Tibial artery (tissue), 4 donors: ENCODE data around the gene SPEM1.

Experiments
- DNase-seq, 2 donors: peaks; one replicate each; pipeline ENCODE4 v3.0.0-alpha.2; 2019
- H3K27ac ChIP-seq, 2 donors: fragments of 200-600 bp; sonication (generic) in 1 of 2; 1 replicate in 1 of 2; 2 replicates in 1 of 2; pipeline ENCODE4 v1.5.1; 2018 to 2019; ENCODE audit warnings: mild to moderate bottlenecking in 1 of 2
- H3K27me3 ChIP-seq, 2 donors: fragments of 200-600 bp; sonication (generic) in 1 of 2; one replicate each; pipeline versions ENCODE4 v1.5.1 to v1.6.0; 2016 to 2019
- H3K36me3 ChIP-seq, 3 donors: fragments of 200-600 bp; sonication (generic) in 2 of 3; one replicate each; pipeline ENCODE4 v1.5.1; 2016 to 2019; ENCODE audit warnings: mild to moderate bottlenecking in 2 of 3
- H3K4me1 ChIP-seq, 4 donors: fragments of 200-600 bp; sonication (generic) in 2 of 4; 1 replicate in 3 of 4; 2 replicates in 1 of 4; pipeline ENCODE4 v1.5.1; 2016 to 2019
- H3K4me3 ChIP-seq, 2 donors: fragments of 200-600 bp; sonication (generic) in 1 of 2; 1 replicate in 1 of 2; 2 replicates in 1 of 2; pipeline ENCODE4 v1.5.1; 2018 to 2019; ENCODE audit warnings: mild to moderate bottlenecking in 2 of 2
- H3K9me3 ChIP-seq, 3 donors: fragments of 200-600 bp; sonication (generic) in 1 of 3; one replicate each; pipeline ENCODE4 v1.5.1; 2016 to 2019
- CTCF ChIP-seq, 2 experiments: fragments of 200-600 bp in 1 of 2; fragments of 450-650 bp in 1 of 2; IDR thresholded peaks; one replicate each; pipeline ENCODE4 v1.5.1; 2017 to 2019; ENCODE audit warnings: antibody characterized with exemption in 2 of 2, mild to moderate bottlenecking in 1 of 2, moderate library complexity in 1 of 2
- intact Hi-C: fragments of 100-400 bp; cut with DNase I; formaldehyde crosslinking; loops from one replicate; pipeline ENCODE4 v1.15.0; 2023; ENCODE audit warnings: low total_unique reads

SPEM1 gene

GRCh38 chr17:7380855-7381683, 39.1 kb upstream of the SPEM1 start, which contains the start of gene TNK1:
TSS of gene TNK1 (plus strand) at chr17:7381089. CDS start at chr17:7382927, 1,838 bp downstream.
- intact Hi-C loops = no loop called here
- H3K27ac ChIP-seq = peak within 1 kb of the TSS in 1 of 2 donors; percentile 47
- no peaks in the 10 kb centered on the region for H3K9me3 ChIP-seq
- H3K4me3 ChIP-seq = peak within 1 kb of the TSS; percentile 44 to 51
- peaks cover 0 to 16% (median 0%) of the 10 kb centered on the region in 3 donors for H3K36me3 ChIP-seq
- no peak for DNase-seq
- no peak for TF ChIP-seq CTCF (IDR thresholded peaks at IDR 0.05)
- peaks cover 0 to 51% of the 10 kb centered on the region in 2 donors for H3K27me3 ChIP-seq
- peaks cover 0 to 39% (median 26%) of the 10 kb centered on the region in 4 donors for H3K4me1 ChIP-seq

- Histone ChIP-seq H3K4me1 (peaks cover 0 to 39% (median 26%) of the 10 kb centered on the region in 4 donors), H3K9me3 (no peaks in the 10 kb centered on the region), H3K36me3 (peaks cover 0 to 34% (median 0%) of the 10 kb centered on the region in 3 donors), H3K4me3 (no peak overlapping the region), H3K27me3 (peaks cover 0 to 46% of the 10 kb centered on the region in 2 donors), H3K27ac (no peak overlapping the region)
- intact Hi-C loops = no loop called here
- TF ChIP-seq CTCF (IDR thresholded peaks at IDR 0.05) = no peak
- no peak for DNase-seq
Measured at GRCh38 chr17:7382901-7383300, 37.2 kb upstream of the SPEM1 start.

- intact Hi-C loops = no loop called here
- peak overlapping the region in 1 of 2 donors; percentile 55 for H3K4me3 ChIP-seq
- peaks cover 0 to 39% (median 26%) of the 10 kb centered on the region in 4 donors for H3K4me1 ChIP-seq
- no peak overlapping the region for H3K27ac ChIP-seq
- no peaks in the 10 kb centered on the region for H3K9me3 ChIP-seq
- TF ChIP-seq CTCF (IDR thresholded peaks at IDR 0.05) = no peak
- DNase-seq = no peak
- H3K36me3 ChIP-seq = peaks cover 0 to 39% (median 0%) of the 10 kb centered on the region in 3 donors
- H3K27me3 ChIP-seq = peaks cover 0 to 46% of the 10 kb centered on the region in 2 donors
Measured at GRCh38 chr17:7383371-7383741, 36.8 kb upstream of the SPEM1 start.

- Histone ChIP-seq H3K4me1 (peaks cover 0 to 39% (median 26%) of the 10 kb centered on the region in 4 donors), H3K4me3 (peak overlapping the region; percentile 42 to 55), H3K27ac (peak overlapping the region in 1 of 2 donors; percentile 56), H3K9me3 (no peaks in the 10 kb centered on the region), H3K36me3 (peaks cover 0 to 44% (median 5%) of the 10 kb centered on the region in 3 donors), H3K27me3 (peaks cover 0 to 40% of the 10 kb centered on the region in 2 donors)
- no peak for DNase-seq
- intact Hi-C loops = no loop called here
- TF ChIP-seq CTCF (IDR thresholded peaks at IDR 0.05) = no peak
Measured at GRCh38 chr17:7383742-7384488, 36.2 kb upstream of the SPEM1 start.

- Histone ChIP-seq H3K4me1 (peaks cover 0 to 39% (median 26%) of the 10 kb centered on the region in 4 donors), H3K27ac (peak overlapping the region in 1 of 2 donors; percentile 56), H3K36me3 (peaks cover 0 to 51% (median 10%) of the 10 kb centered on the region in 3 donors), H3K9me3 (no peaks in the 10 kb centered on the region), H3K4me3 (peak overlapping the region; percentile 42 to 55), H3K27me3 (peaks cover 0 to 37% of the 10 kb centered on the region in 2 donors)
- intact Hi-C loops = no loop called here
- no peak for DNase-seq
- TF ChIP-seq CTCF (IDR thresholded peaks at IDR 0.05) = no peak
Measured at GRCh38 chr17:7384489-7385081, 35.5 kb upstream of the SPEM1 start.
